ENCODE data around the gene PRPSAP1. TPM values are rescaled to one million over a fixed set of nuclear protein-coding genes. Genes with fewer than 3 reads are reported as not detected.
"Not testable (repeated sequence)": the region's sequence is repeated elsewhere in the genome, so short reads cannot be mapped to it uniquely, and the experiment has no call there.

PRPSAP1 gene
- total RNA-seq, 2 experiments from 2014 or later: 59.9 to 66.7 TPM

DNA sequence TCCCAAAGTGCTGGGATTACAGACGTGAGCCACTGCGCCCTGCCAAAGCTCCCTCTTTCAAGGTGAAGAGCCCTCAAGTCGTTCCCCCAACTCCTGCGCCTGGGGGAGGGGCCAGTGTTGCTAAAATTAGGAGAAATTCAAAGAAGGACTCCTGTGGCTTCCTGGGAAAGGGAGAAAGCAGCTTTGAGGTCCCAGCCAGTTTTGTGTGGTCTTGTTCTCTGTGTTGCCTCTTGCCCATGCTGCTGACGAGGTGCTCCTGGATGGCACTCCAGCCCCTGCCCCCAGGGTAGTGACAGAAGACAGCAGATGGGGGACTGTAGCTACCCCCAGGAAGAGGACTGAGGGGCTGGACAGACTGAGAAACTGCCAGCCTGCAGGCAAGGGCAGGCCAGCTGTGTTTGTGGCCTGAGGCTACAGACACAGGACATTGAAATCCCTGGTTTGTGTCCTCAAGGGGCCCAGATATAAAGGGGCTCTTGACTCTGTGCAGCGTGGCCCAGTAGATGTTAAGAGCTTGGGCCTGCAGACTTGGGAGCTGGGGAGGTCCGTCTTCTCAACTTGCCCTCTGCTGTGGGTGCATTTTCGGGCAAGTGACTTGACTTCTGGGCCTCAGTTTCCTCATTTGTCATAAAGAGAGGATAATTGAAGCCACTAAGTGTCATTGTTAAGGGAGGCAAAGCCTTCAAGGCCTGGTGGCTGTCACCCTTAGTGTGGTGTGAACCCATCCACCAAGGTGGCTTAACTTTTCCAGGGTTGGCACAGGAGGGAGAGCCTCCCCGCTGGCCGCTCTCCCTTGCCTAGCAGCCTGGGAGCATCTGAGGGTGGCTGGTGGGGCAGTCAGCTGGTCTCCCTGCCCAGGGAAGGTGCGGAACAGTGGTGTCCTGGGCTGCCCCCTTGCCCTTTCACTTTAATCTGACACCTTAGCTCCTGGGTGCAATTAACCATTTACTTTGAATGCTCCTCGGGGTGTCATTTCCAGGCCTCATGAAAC, 84.4 kb downstream of the PRPSAP1 start:
- DNase-seq: peak; percentile 32
- H3K4me3 Mint-ChIP-seq: peak overlapping the region; percentile 96
- POLR2A ChIA-PET: interaction anchor here (0.9 to 22.6 kb wide), 20 partner anchors 11 to 484 kb away, joined by 3 to 1335 read pairs (median 8); partner anchors contain the start of genes ACOX1, EXOC7, FOXJ1 and RNF157
- H3K4me1 Mint-ChIP-seq: peaks cover 57% of the 10 kb centered on the region
- no peaks in the 10 kb centered on the region for H3K27me3 Mint-ChIP-seq
- H3K9me3 Mint-ChIP-seq: no peaks in the 10 kb centered on the region
- peaks cover 61% of the 10 kb centered on the region for H3K36me3 Mint-ChIP-seq (ENCODE audit: low read depth)
- peak overlapping the region; percentile 98 for H3K27ac Mint-ChIP-seq
- CTCF ChIA-PET: interaction anchor here (0.9 to 4.4 kb wide), 8 partner anchors 11 to 148 kb away, joined by 3 to 32 read pairs (median 6); no protein-coding TSS in a partner anchor

DNA sequence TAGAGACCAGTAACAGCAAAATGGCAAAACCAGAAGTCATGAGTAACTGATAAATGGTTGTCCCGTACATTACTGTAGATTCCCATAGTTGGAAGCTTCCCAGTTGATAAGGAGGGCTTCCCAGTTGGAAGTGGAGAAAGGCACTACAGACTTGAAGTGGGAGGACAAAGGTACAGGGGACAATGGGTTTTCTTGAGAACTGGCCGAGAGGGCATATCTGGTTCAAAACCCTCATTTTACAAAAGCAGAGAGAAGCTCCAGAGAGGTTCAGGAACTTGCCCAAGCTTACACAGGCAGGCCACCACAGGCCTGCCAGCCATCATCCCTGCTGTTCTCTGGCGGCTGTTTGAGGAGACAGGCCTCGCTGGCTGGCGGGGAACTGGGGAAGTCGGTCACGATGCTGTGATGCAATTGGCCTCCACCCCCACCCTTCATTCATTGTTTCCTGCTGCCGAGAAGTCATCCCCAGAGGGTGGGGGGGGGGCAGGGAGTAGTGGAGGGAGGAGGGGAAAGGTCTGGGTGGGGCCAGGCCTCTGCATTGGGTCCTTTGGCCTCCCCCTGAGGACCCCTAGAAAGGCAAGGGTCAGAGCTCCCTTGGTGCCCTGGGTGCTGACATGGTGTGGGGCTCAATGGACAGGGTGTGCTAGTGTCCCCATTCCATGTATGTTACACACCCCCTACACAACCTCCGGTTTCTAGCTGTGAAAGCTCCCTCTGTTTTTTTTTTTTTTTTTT, 85.5 kb downstream of the PRPSAP1 start:
- CTCF ChIA-PET: interaction anchor here (0.9 to 4.4 kb wide), 9 partner anchors 12 to 147 kb away, joined by 3 to 32 read pairs (median 6); no protein-coding TSS in a partner anchor
- Mint-ChIP-seq H3K4me1 (peaks cover 59% of the 10 kb centered on the region), H3K4me3 (peak overlapping the region; percentile 96)

DNA sequence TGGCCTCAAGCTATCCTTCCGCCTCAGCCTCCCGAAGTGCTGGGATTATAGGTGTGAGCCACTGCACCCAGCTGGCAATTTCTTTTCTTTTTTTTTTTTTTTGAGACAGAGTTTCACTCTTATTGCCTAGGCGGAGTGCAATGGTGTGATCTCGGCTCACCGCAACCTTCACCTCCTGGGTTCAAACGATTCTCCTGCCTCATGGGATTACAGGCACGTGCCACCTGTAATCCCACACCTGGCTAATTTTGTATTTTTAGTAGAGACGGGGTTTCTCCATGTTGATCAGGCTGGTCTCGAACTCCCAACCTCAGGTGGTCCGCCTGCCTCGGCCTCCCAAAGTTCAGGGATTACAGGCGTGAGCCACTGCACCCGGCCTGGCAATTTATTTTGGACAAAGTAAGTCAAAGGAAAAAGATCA, 86.1 kb downstream of the PRPSAP1 start:
- not testable (repeated sequence) for H3K27me3 Mint-ChIP-seq, H3K9me3 Mint-ChIP-seq
- peaks cover 64% of the 10 kb centered on the region for H3K36me3 Mint-ChIP-seq (ENCODE audit: low read depth)
- peak; percentile 36 for DNase-seq
- CTCF ChIA-PET: interaction anchor here (0.9 to 4.4 kb wide), 7 partner anchors 12 to 164 kb away, joined by 3 to 32 read pairs (median 5); partner anchors contain the start of gene EXOC7
- H3K4me3 Mint-ChIP-seq: peak overlapping the region; percentile 96
- peaks cover 59% of the 10 kb centered on the region for H3K4me1 Mint-ChIP-seq
- H3K27ac Mint-ChIP-seq: peak overlapping the region; percentile 98
- POLR2A ChIA-PET: interaction anchor here (1.1 to 27.4 kb wide), 17 partner anchors 2 to 482 kb away, joined by 3 to 1335 read pairs (median 11); partner anchors contain the start of genes FOXJ1, RNF157, SRP68 and UBALD2

More for the DNA sequence above, 85.5 kb downstream of the PRPSAP1 start:
- Mint-ChIP-seq H3K27ac (peak overlapping the region; percentile 98), H3K36me3 (ENCODE audit: low read depth) (peaks cover 61% of the 10 kb centered on the region), H3K27me3 (no peaks in the 10 kb centered on the region), H3K9me3 (no peaks in the 10 kb centered on the region)
- peak; percentile 83 for DNase-seq
- POLR2A ChIA-PET: interaction anchor here (1.1 to 22.6 kb wide), 17 partner anchors 12 to 483 kb away, joined by 3 to 1335 read pairs (median 8); partner anchors contain the start of genes EXOC7, FOXJ1, RNF157 and SRP68

DNA sequence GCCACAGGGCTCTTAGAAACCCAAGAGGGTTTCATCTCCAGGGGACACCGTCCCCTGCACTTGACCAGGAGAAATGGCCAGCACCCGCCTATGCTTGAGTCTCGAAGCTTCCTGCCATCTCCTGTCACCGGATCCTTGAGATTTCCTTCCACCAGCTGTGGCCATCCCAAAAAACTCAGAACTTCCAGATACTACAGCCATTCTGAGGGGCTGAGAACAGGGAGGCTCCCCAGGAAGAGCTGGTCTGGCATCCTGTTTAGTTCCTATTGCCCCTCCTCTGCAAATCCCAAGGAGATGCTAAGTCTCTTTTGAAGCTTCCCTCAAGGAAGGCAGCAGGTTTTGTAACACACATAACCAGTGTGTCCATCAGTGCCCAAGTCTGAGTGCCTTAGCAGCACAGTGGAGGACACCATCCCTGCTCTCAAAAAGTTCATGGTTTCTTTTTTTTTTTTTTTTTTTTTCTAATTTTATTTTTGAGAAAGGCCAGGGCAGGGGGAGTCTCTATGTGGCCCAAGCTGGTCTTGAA, 86.6 kb downstream of the PRPSAP1 start:
- DNase-seq: no peak
- ChIA-PET POLR2A (interaction anchor here (0.9 to 27.4 kb wide), 13 partner anchors 1 to 482 kb away, joined by 3 to 1335 read pairs (median 147); partner anchors contain the start of genes FOXJ1, RNF157, SRP68 and UBALD2), CTCF (interaction anchor here (0.9 to 4.4 kb wide), 12 partner anchors 11 to 163 kb away, joined by 3 to 32 read pairs (median 4); partner anchors contain the start of genes EXOC7 and RNF157)
- Mint-ChIP-seq H3K36me3 (ENCODE audit: low read depth) (peaks cover 62% of the 10 kb centered on the region), H3K4me3 (peak overlapping the region; percentile 96), H3K27me3 (no peaks in the 10 kb centered on the region), H3K9me3 (no peaks in the 10 kb centered on the region), H3K4me1 (peaks cover 61% of the 10 kb centered on the region), H3K27ac (peak overlapping the region; percentile 98)

DNA sequence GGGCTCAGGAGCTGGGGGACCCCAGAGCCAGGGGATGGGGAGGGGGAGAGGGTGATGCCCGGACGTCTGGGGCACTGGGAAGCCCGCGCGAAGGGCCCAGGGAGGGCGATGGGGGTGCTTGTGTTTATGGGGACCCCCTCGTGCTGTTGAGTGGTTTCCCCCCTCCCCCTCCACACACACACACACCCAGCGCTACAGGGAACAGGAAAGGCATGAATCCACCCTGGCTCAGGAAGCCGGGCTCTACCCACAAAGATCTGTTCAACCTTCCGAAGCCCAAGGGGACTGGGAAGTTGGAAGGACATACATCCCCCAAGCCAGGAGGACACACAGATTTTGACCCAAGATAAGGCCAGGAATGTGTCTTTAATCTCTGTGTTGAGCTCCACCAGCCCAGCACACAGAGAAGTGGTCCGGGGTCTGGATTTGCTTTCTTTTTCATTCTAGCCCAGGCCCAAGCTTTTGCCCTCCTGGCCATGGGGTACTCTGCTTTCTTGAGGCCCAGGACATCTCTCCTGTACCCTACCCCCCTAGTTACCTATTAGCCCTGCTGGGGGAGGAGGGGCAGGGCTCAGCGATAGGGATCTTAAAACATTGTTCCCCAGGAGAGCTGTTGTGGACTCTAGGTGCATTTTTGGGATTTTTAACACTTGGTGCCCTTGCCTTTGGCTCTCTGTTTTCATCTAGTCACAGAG, 87.3 kb downstream of the PRPSAP1 start:
- Mint-ChIP-seq H3K4me1 (peaks cover 62% of the 10 kb centered on the region), H3K27me3 (no peaks in the 10 kb centered on the region), H3K4me3 (peak overlapping the region; percentile 96), H3K36me3 (ENCODE audit: low read depth) (peaks cover 57% of the 10 kb centered on the region), H3K27ac (peak overlapping the region; percentile 98), H3K9me3 (no peaks in the 10 kb centered on the region)
- ChIA-PET POLR2A (interaction anchor here (0.9 to 27.4 kb wide), 12 partner anchors 0 to 481 kb away, joined by 3 to 1335 read pairs (median 160); partner anchors contain the start of genes FOXJ1, RNF157 and UBALD2), CTCF (interaction anchor here (0.6 to 4.4 kb wide), 11 partner anchors 10 to 163 kb away, joined by 3 to 32 read pairs (median 4); partner anchors contain the start of genes EXOC7 and RNF157)
- DNase-seq: peak; percentile 52

DNA sequence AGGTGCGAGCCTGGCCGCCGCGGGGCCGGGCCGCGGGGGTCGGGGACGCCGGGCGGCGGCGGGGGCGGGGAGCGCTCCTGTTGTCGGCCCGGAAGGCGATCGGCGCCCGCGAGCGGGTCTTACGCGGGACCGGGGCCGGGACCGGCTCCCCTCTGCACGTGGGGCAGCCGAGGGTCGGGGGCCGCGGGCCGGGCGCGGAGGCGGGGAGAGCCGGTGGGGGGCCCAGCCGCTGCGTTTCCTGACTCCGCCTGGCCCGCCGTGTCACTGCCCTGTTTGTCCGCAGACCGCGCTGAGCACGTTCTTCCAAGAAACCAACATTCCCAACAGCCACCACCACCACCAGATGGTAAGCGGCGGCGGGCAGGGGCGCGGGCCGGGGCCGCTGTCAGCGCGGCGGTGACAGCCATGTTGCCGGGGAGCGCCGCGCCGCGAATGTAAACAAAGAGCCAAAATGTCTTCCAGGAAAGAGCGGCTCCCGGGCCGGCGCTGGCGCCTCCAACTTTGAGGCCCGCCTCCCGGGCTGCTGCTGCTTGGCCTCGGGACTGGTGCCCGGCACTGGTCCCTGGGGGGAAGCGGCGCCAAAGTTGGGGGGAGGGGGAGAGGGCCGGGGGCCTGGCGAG, 88.0 kb downstream of the PRPSAP1 start:
- Mint-ChIP-seq H3K27me3 (no peaks in the 10 kb centered on the region), H3K27ac (peak overlapping the region; percentile 98), H3K36me3 (ENCODE audit: low read depth) (peaks cover 50% of the 10 kb centered on the region), H3K9me3 (no peaks in the 10 kb centered on the region), H3K4me1 (peaks cover 59% of the 10 kb centered on the region), H3K4me3 (peak overlapping the region; percentile 96)
- POLR2A ChIA-PET: interaction anchor here (1.0 to 27.4 kb wide), 21 partner anchors 0 to 369 kb away, joined by 3 to 1335 read pairs (median 8); partner anchors contain the start of genes EXOC7, FOXJ1, RNF157 and TRIM65
- DNase-seq: peak; percentile 71
- CTCF ChIA-PET: interaction anchor here (0.6 to 4.8 kb wide), 13 partner anchors 9 to 144 kb away, joined by 3 to 56 read pairs (median 5); partner anchors contain the start of gene RNF157

DNA sequence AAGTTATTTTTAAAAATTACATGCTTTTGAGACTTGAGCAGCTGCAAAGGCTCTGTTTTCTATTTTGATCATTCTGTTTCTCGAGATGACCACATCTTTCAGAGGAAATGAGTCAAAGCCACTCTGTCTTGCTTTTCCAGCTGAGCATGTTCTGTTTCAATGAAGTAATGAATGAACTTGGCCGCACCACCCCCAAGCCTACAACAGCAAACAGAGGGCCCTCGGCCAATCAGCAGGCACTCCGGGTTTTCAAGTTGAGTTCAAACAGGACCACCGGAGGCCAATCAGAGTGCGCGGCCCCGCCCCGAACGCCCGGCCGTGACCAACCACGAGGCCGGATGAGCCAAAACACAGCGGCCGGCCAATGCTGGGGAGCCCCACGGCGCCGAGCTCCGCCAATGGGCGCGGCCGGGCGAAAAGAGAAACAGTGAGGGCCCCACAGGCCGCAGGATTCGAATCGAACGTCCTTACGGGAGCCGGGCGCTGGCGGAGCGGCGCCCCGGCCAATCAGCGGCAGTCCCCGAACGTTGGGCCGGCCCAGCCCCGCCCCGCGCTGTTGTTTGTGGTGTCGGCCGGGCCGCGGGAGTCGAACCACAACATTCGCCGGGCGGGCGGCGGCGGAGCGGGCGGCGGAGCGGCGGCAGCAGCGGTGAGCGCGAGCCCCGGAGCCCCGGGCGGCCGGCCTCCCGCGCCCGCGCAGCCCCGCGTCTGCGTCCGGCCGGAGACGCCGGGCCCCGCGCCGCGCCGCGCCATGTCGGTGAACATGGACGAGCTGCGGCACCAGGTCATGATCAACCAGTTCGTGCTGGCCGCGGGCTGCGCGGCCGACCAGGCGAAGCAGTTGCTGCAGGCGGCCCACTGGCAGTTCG, 88.7 kb downstream of the PRPSAP1 start, which contains the start of gene UBALD2:
Gene UBALD2, plus strand, starts transcription at position 594 of the 869 bp plus-strand sequence. Its CDS starts 158 bp downstream, at position 752.
- H3K36me3 Mint-ChIP-seq (ENCODE audit: low read depth): peaks cover 46% of the 10 kb centered on the region
- DNase-seq: peak; percentile 100
- peak within 1 kb of the TSS; percentile 99 for H3K27ac Mint-ChIP-seq
- POLR2A ChIA-PET: interaction anchor here (0.7 to 27.4 kb wide), 35 partner anchors 1 to 485 kb away, joined by 3 to 1335 read pairs (median 5); partner anchors contain the start of genes EXOC7, FOXJ1, RNF157 and SPHK1
- no peaks in the 10 kb centered on the region for H3K27me3 Mint-ChIP-seq
- H3K4me1 Mint-ChIP-seq: peaks cover 56% of the 10 kb centered on the region
- CTCF ChIA-PET: interaction anchor here (0.7 to 4.8 kb wide), 14 partner anchors 10 to 502 kb away, joined by 3 to 56 read pairs (median 4); no protein-coding TSS in a partner anchor
- H3K9me3 Mint-ChIP-seq: no peaks in the 10 kb centered on the region
- H3K4me3 Mint-ChIP-seq: peak within 1 kb of the TSS; percentile 96

DNA sequence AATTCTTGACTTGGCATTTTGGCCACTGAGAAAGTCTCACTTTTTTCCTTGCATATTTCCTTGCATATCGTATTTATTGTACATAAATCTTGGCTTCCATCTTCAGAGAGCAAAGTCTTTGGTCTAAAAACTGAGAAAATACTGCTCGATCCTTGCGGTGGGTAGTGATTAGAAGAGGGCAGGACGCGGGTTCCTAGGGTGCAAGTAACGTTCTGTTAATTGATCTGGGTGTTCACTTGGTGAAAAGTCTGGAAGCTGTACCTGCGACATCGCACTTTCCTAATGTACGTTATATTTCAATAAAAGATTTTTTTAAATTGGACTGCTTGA, 89.3 kb downstream of the PRPSAP1 start:
- Mint-ChIP-seq H3K4me1 (peaks cover 50% of the 10 kb centered on the region), H3K4me3 (peak overlapping the region; percentile 63), H3K9me3 (no peaks in the 10 kb centered on the region), H3K36me3 (ENCODE audit: low read depth) (peaks cover 40% of the 10 kb centered on the region), H3K27me3 (no peaks in the 10 kb centered on the region), H3K27ac (peak overlapping the region; percentile 99)
- ChIA-PET POLR2A (interaction anchor here (0.7 to 27.4 kb wide), 35 partner anchors 2 to 484 kb away, joined by 3 to 1335 read pairs (median 5); partner anchors contain the start of genes EXOC7, FOXJ1, RNF157 and SPHK1), CTCF (interaction anchor here (0.6 to 4.8 kb wide), 17 partner anchors 9 to 502 kb away, joined by 3 to 56 read pairs (median 4); no protein-coding TSS in a partner anchor)
- peak; percentile 55 for DNase-seq

DNA sequence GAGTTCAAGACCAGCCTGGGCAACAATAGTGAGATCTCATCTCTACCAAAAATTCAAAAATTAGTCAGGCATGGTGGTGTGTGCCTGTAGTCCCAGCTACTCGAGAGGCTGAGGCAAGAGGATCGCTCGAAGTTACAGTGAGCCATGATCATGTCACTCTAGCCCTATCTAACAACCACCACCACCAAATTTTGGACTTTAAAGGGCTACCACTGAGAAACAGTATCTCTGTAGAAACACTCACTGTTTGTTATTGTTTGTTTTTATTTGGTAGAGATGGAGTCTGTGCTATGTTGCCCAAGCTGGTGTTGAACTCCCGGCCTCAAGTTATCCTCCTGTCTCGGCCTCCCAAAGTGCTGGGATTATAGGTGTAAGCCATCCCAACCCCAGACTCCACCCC, 89.8 kb downstream of the PRPSAP1 start:
- Mint-ChIP-seq H3K4me1 (peaks cover 45% of the 10 kb centered on the region), H3K9me3 (no peaks in the 10 kb centered on the region), H3K27ac (peak overlapping the region; percentile 99), H3K4me3 (peak overlapping the region; percentile 63), H3K36me3 (ENCODE audit: low read depth) (peaks cover 35% of the 10 kb centered on the region), H3K27me3 (no peaks in the 10 kb centered on the region)
- DNase-seq: no peak
- POLR2A ChIA-PET: interaction anchor here (0.8 to 27.4 kb wide), 19 partner anchors 2 to 484 kb away, joined by 3 to 1335 read pairs (median 8); partner anchors contain the start of genes FOXJ1, RNF157, TRIM65 and UBALD2
- CTCF ChIA-PET: interaction anchor here (0.6 to 4.8 kb wide), 15 partner anchors 9 to 159 kb away, joined by 3 to 56 read pairs (median 6); no protein-coding TSS in a partner anchor
